HEK293T (cell line): ENCODE measurements around the gene RPS6KA5.
"Not testable (repeated sequence)": the region's sequence is repeated elsewhere in the genome, so short reads cannot be mapped to it uniquely, and the experiment has no call there.

Source experiments
- CTCF ChIA-PET: fragments of 350-600 bp; formaldehyde crosslinking; extraction: SDS; loops from one replicate; lab custom pipeline; 2021; ENCODE audit warnings: antibody characterized with exemption, inconsistent platforms; lab: Yijun Ruan, JAX
- POLR2A ChIA-PET: fragments of 350-600 bp; formaldehyde crosslinking; extraction: SDS; loops from one replicate; lab custom pipeline; 2020; ENCODE audit warnings: antibody characterized with exemption, inconsistent platforms; lab: Yijun Ruan, JAX
- DNase-seq: peaks from one replicate; pipeline ENCODE4 v3.0.0; 2012; ENCODE audit warnings: mixed read lengths; ENCODE audit errors: extremely low spot score
- ARNT ChIP-seq: fragments of 450-650 bp; IDR thresholded peaks from 2 replicates; pipeline ENCODE4 v1.6.1; 2017; ENCODE audit warnings: mild to moderate bottlenecking
- BHLHE40 ChIP-seq: fragments of 450-650 bp; IDR thresholded peaks from 2 replicates; pipeline ENCODE4 v1.6.1; 2016; ENCODE audit warnings: mild to moderate bottlenecking, moderate library complexity, borderline replicate concordance
- CTBP1 ChIP-seq: fragments of 450-650 bp; IDR thresholded peaks from 2 replicates; pipeline ENCODE4 v1.6.1; 2016; ENCODE audit warnings: borderline replicate concordance
- ELF4 ChIP-seq: fragments of 450-650 bp; IDR thresholded peaks from 2 replicates; pipeline ENCODE4 v1.6.1; 2017; ENCODE audit warnings: antibody characterized with exemption
- FOXA1 ChIP-seq: fragments of 450-650 bp; IDR thresholded peaks from 2 replicates; pipeline ENCODE4 v1.6.1; 2016; ENCODE audit warnings: mild to moderate bottlenecking
- FOXK2 ChIP-seq: fragments of 450-650 bp; IDR thresholded peaks from 2 replicates; pipeline ENCODE4 v1.6.1; 2016; ENCODE audit warnings: mild to moderate bottlenecking
- FOXM1 ChIP-seq: fragments of 450-650 bp; IDR thresholded peaks from 2 replicates; pipeline ENCODE4 v1.6.1; 2017; ENCODE audit warnings: mild to moderate bottlenecking, borderline replicate concordance
- HDGF ChIP-seq: fragments of 450-650 bp; IDR thresholded peaks from 2 replicates; pipeline ENCODE4 v1.6.1; 2017; ENCODE audit warnings: antibody characterized with exemption, borderline replicate concordance
- L3MBTL2 ChIP-seq: fragments of 450-650 bp; conservative IDR thresholded peaks from 2 replicates; pipeline ENCODE4 v1.6.1; 2016; ENCODE audit warnings: mild to moderate bottlenecking
- LEF1 ChIP-seq: fragments of 450-650 bp; IDR thresholded peaks from 2 replicates; pipeline ENCODE4 v1.6.1; 2017; ENCODE audit warnings: mild to moderate bottlenecking, borderline replicate concordance
- NFRKB ChIP-seq: fragments of 450-650 bp; IDR thresholded peaks from 2 replicates; pipeline ENCODE4 v1.6.1; 2016; ENCODE audit warnings: mild to moderate bottlenecking, moderate library complexity
- SP1 ChIP-seq: fragments of 450-650 bp; IDR thresholded peaks from 2 replicates; pipeline ENCODE4 v1.6.1; 2017
- SUZ12 ChIP-seq: fragments of 450-650 bp; IDR thresholded peaks from 2 replicates; pipeline ENCODE4 v1.6.1; 2016; ENCODE audit warnings: mild to moderate bottlenecking
- TARDBP ChIP-seq: fragments of 450-650 bp; IDR thresholded peaks from 2 replicates; pipeline ENCODE4 v1.6.1; 2016
- ZNF384 ChIP-seq: fragments of 450-650 bp; IDR thresholded peaks from 2 replicates; pipeline ENCODE4 v1.6.1; 2016
- TF ChIP-seq, protein P1 (sequence below): fragments of 450-650 bp; IDR thresholded peaks from 2 replicates; pipeline ENCODE4 v1.6.1; 2016

Gene RPS6KA5

DNA sequence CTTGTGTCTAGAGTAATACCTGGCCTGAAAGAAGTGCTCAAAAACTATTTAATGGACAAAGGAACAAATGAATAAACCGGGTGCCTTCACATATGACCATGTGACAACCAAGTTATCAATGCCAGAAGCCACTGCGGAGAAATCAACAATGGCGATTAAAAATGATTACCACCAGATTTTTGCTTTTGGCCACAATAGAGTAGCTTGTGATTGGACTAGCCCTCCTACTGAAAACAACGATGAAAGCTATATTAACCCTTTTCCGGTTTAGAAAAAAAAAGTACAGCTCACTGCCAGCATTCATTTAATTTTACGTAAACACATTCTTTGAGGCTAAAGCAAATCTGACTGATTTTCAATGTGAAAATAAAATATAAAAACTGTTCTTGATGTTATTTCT is 202.6 kb downstream of the RPS6KA5 start:
- ChIA-PET POLR2A (no interaction called here), CTCF (no interaction called here)
- DNase-seq: no peak
- no peak for TF ChIP-seq ELF4
- TF ChIP-seq, protein P1, sequence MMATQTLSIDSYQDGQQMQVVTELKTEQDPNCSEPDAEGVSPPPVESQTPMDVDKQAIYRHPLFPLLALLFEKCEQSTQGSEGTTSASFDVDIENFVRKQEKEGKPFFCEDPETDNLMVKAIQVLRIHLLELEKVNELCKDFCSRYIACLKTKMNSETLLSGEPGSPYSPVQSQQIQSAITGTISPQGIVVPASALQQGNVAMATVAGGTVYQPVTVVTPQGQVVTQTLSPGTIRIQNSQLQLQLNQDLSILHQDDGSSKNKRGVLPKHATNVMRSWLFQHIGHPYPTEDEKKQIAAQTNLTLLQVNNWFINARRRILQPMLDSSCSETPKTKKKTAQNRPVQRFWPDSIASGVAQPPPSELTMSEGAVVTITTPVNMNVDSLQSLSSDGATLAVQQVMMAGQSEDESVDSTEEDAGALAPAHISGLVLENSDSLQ: no peak
- TF ChIP-seq FOXA1: no peak
- no peak for TF ChIP-seq SUZ12
- no peak for TF ChIP-seq TARDBP
- no peak for TF ChIP-seq FOXM1
- TF ChIP-seq LEF1: no peak

DNA sequence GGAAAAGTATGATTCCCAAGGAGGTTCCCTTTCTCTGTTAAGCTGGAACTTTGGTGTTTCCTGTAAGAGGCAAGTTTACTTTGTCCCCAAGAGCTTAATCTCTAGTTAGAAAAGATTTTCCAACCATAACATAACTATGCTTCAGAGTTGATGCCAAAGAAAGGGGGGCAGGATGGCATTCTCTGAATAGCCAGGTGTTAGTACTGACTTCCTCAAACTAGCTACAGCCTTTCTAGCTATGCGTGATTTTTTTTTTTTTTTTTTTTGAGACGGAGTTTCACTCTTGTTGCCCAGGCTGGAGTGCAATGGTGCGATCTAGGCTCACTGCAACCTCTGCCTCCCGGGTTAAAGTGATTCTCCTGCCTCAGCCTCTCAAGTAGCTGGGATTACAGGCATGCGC is 204.3 kb downstream of the RPS6KA5 start:
- POLR2A ChIA-PET, DNase-seq, CTCF ChIA-PET: not testable (repeated sequence)

DNA sequence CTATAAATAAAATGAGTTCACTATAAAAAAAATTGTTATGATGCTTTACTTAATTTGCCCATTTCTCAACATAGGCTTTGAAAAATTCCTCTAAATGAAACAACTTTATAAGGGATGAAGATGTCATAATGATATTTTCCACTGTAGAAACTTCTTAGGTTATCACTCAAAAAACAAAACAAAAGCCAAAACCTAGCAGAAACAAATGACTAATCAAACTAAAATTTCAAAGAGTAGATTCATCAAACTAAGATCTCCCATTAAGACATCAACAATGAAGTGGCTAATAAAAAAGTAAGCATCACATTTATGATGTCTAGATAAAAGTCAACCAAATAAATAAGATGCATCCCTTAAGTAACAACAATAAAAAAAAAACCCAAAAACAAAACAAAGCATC is 207.3 kb downstream of the RPS6KA5 start:
- CTCF ChIA-PET: no interaction called here

DNA sequence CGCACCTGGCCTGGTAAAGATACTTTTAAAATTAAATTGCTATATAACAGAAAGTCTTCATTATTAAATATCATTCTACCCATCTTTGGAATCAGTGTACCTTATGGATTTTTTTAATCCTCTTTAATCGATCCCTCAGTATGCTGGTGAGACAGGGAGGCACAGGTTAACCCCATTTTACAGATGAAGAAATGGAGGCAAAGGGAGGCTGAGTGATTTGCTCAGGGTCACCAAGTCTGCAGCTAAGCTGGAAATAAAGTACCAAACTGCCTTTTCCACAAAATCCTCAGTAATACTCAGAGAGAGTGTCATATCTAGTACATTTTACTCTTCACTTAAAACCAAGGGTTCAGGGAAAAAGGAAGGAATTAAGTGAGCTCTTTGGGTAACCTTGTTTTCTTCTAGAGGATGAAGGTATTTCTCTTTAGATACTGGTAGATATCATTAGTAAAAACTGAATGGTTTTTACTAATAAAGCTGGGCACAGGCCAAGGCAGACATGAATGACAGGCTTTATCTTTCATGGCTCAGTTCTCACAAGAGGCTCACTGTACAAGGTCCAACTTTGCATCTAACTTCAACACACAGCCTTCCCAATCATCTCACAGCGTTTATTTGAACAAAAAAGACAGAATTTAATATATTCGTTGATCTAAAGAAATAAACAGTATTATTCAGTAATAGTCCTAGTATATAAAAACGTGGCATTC is 209.0 kb downstream of the RPS6KA5 start:
- TF ChIP-seq HDGF: no peak
- no peak for TF ChIP-seq BHLHE40
- TF ChIP-seq SP1: no peak
- no peak for TF ChIP-seq ZNF384
- no peak for TF ChIP-seq ARNT
- no peak for TF ChIP-seq SUZ12
- TF ChIP-seq FOXA1: no peak
- TF ChIP-seq CTBP1: no peak
- no peak for TF ChIP-seq TARDBP
- TF ChIP-seq ELF4: no peak
- TF ChIP-seq NFRKB: no peak
- TF ChIP-seq, protein P1: no peak
- no peak for TF ChIP-seq LEF1
- TF ChIP-seq FOXM1: no peak
- no peak for TF ChIP-seq L3MBTL2
- no peak for DNase-seq
- ChIA-PET POLR2A (no interaction called here), CTCF (interaction anchor here (1.0 kb wide), 1 partner anchor 322 kb away, joined by 3 read pairs; no protein-coding TSS in a partner anchor)

More for the DNA sequence above, 207.3 kb downstream of the RPS6KA5 start:
- POLR2A ChIA-PET: no interaction called here
- no peak for DNase-seq
- TF ChIP-seq NFRKB (no peak), FOXA1 (no peak), L3MBTL2 (no peak), BHLHE40 (no peak), HDGF (no peak), FOXM1 (no peak), SP1 (no peak), SUZ12 (no peak), ZNF384 (no peak), FOXK2 (no peak)
- TF ChIP-seq, protein P1: no peak

DNA sequence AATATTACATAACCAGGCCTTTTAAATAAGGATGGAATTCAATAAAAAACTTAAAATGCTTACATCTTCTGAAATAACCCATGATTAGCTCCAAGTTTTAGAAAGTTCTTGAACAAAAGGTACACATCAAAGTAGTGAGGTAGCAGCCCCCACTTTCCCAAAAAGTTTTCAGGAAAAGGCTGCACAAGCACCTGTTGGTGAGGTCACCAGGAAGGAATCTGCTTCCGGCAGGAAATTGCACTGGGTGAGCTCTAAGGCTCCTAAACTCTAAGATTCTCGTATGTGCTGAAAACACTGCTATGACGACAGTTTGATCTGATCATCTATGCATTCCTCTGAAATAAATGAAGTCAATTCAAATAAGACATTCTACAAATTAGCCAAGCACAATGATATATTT is 210.0 kb downstream of the RPS6KA5 start:
- POLR2A ChIA-PET: no interaction called here
- DNase-seq: no peak
- TF ChIP-seq FOXK2 (no peak), FOXA1 (no peak), CTBP1 (no peak), FOXM1 (no peak), ARNT (no peak), SP1 (no peak), HDGF (no peak), ZNF384 (no peak), ELF4 (no peak), SUZ12 (no peak)
- TF ChIP-seq, protein P1: no peak
- CTCF ChIA-PET: no interaction called here

DNA sequence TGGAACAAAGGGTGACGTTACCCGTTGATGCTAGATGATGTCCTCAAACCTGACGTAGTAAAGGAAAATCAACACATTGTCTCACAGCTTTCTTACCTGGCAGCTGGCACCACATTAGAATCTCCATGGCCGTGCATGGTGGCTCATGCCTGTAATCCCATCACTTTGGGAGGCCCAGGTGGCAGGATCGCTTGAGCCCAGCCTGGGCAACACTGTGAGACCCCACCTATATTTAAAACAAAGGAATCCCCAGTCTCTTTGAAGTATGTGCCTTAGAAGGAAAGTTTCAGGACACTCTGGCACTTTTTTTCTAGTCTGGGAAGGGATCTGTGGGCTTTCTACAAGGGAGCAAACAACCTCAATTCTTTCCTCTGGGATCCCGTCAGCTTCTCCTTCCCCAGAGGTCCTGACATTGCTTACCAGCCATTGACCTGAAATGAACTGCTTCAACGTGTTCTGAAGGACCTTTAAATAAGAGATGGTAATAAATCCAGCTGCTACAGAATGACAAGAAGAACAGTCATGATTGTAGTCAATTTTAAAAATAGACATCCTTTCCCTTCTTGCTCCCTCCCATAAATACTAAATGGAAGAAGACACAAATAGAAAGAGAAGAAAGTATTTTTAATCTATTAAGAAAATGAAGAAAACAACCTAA is 210.5 kb downstream of the RPS6KA5 start:
- CTCF ChIA-PET: interaction anchor here (0.8 kb wide), 1 partner anchor 15 kb away, joined by 3 read pairs; no protein-coding TSS in a partner anchor
- no peak for DNase-seq
- no peak for TF ChIP-seq L3MBTL2
- no peak for TF ChIP-seq NFRKB
- TF ChIP-seq ZNF384: no peak
- TF ChIP-seq TARDBP: no peak
- no peak for TF ChIP-seq HDGF
- no peak for TF ChIP-seq FOXK2
- TF ChIP-seq SUZ12: no peak
- no peak for TF ChIP-seq CTBP1
- TF ChIP-seq SP1: no peak
- no peak for TF ChIP-seq ARNT
- no peak for TF ChIP-seq LEF1
- TF ChIP-seq FOXA1: no peak
- POLR2A ChIA-PET: interaction anchor here (1.4 kb wide), 1 partner anchor 16 kb away, joined by 4 read pairs; no protein-coding TSS in a partner anchor
